Measurements from ENCODE around the gene CYSLTR2.

The CYSLTR2 gene

DNA sequence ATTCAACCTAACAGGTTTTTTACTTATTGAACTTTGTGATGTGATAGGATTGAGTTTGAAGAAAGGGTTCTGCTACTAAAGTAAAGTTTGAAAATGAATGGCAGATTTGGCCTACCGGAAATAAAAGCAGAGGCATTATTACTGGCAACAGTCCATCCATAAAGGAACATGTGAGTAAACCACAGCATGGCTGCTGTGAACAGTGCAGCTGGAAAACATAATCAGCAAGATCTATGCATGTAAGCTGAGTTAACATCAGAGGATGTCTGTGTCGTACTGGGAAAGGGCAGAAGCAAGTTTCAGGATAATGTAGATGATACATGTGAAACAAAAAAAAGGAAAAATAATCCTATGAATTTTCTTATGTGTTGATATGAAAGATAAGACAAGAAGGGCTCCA is 87.6 kb downstream of the CYSLTR2 start:
- Histone ChIP-seq H3K9me3 (replicated peaks; ENCODE audit: low read length) (no peaks in the 10 kb centered on the region), H3K4me2 (ENCODE audit: low read length) (no peak overlapping the region), H3K4me3 (ENCODE audit: low read length) (no peak overlapping the region), H3K9ac (ENCODE audit: low read depth, low read length) (no peak overlapping the region), H3K4me1 (ENCODE audit: control insufficient read depth, insufficient read depth, low read length) (no peaks in the 10 kb centered on the region), H3K36me3 (ENCODE audit: insufficient read depth, low read length) (no peaks in the 10 kb centered on the region), H3K27me3 (ENCODE audit: control insufficient read depth, insufficient read depth, low read length) (no peaks in the 10 kb centered on the region)

DNA sequence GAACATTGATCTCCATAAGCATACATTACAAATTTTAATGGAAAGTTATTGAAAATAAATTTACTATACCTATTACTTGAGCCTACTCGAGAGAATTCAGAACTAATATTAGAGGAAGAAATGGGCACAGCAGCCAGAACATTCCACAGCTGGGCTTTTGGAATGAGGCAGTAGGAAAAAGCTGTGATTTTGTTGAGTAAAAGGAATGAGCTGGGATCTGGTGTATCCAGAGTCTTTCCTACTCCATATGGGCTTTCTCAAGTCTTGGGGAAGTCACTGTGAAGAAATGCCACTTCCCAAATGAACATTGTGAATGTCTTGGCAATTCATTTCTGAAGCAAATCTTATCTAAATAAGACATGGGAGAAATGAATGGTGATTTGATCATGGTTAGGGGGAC is 93.1 kb downstream of the CYSLTR2 start:
- H3K4me3 ChIP-seq (ENCODE audit: low read length): no peak overlapping the region
- no peaks in the 10 kb centered on the region for H3K36me3 ChIP-seq (ENCODE audit: insufficient read depth, low read length)
- no peaks in the 10 kb centered on the region for H3K27me3 ChIP-seq (ENCODE audit: control insufficient read depth, insufficient read depth, low read length)
- no peak overlapping the region for H3K4me2 ChIP-seq (ENCODE audit: low read length)
- peaks cover 28% of the 10 kb centered on the region for H3K4me1 ChIP-seq (ENCODE audit: control insufficient read depth, insufficient read depth, low read length)
- H3K9ac ChIP-seq (ENCODE audit: low read depth, low read length): no peak overlapping the region
- H3K9me3 ChIP-seq (replicated peaks; ENCODE audit: low read length): no peaks in the 10 kb centered on the region

DNA sequence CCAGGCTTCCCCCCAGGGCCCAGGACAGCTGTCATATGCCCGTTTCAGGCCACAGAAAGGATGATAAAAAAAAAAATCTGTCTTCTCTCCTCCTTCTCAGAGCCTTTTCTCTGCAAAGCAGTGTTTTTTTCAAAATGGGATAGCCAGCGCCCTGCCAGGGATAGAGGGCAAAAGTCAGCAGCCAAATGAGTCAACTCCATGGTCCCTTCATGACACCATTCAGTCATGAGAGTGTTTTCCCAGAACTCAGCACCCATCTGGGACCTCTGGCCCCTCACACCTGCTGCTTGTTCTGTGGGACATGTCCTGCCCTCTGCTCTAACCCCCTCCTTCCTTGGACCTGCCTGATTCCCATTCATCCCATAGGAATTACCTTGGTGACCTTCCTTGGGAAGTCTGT is 95.0 kb downstream of the CYSLTR2 start:
- Histone ChIP-seq H3K4me3 (ENCODE audit: low read length) (no peak overlapping the region), H3K27me3 (ENCODE audit: control insufficient read depth, insufficient read depth, low read length) (no peaks in the 10 kb centered on the region), H3K4me2 (ENCODE audit: low read length) (peak overlapping the region; percentile 59), H3K9ac (ENCODE audit: low read depth, low read length) (peak overlapping the region; percentile 51), H3K4me1 (ENCODE audit: control insufficient read depth, insufficient read depth, low read length) (peaks cover 28% of the 10 kb centered on the region), H3K36me3 (ENCODE audit: insufficient read depth, low read length) (no peaks in the 10 kb centered on the region), H3K9me3 (replicated peaks; ENCODE audit: low read length) (no peaks in the 10 kb centered on the region)

GRCh38 chr13:48749144-48749543 is 95.4 kb downstream of the CYSLTR2 start:
- H3K4me2 ChIP-seq (ENCODE audit: low read length): peak overlapping the region; percentile 59
- no peaks in the 10 kb centered on the region for H3K27me3 ChIP-seq (ENCODE audit: control insufficient read depth, insufficient read depth, low read length)
- no peaks in the 10 kb centered on the region for H3K36me3 ChIP-seq (ENCODE audit: insufficient read depth, low read length)
- peaks cover 28% of the 10 kb centered on the region for H3K4me1 ChIP-seq (ENCODE audit: control insufficient read depth, insufficient read depth, low read length)
- peak overlapping the region; percentile 51 for H3K9ac ChIP-seq (ENCODE audit: low read depth, low read length)
- H3K9me3 ChIP-seq (replicated peaks; ENCODE audit: low read length): no peaks in the 10 kb centered on the region
- H3K4me3 ChIP-seq (ENCODE audit: low read length): no peak overlapping the region

- no peak overlapping the region for H3K4me3 ChIP-seq (ENCODE audit: low read length)
- no peaks in the 10 kb centered on the region for H3K9me3 ChIP-seq (replicated peaks; ENCODE audit: low read length)
- peak overlapping the region; percentile 71 for H3K9ac ChIP-seq (ENCODE audit: low read depth, low read length)
- peaks cover 28% of the 10 kb centered on the region for H3K4me1 ChIP-seq (ENCODE audit: control insufficient read depth, insufficient read depth, low read length)
- no peaks in the 10 kb centered on the region for H3K27me3 ChIP-seq (ENCODE audit: control insufficient read depth, insufficient read depth, low read length)
- H3K36me3 ChIP-seq (ENCODE audit: insufficient read depth, low read length): no peaks in the 10 kb centered on the region
- H3K4me2 ChIP-seq (ENCODE audit: low read length): peak overlapping the region; percentile 66
Measured at GRCh38 chr13:48749699-48750473, 96.2 kb downstream of the CYSLTR2 start.

GRCh38 chr13:48750588-48751383 is 97.1 kb downstream of the CYSLTR2 start:
- Histone ChIP-seq H3K36me3 (ENCODE audit: insufficient read depth, low read length) (no peaks in the 10 kb centered on the region), H3K9me3 (replicated peaks; ENCODE audit: low read length) (no peaks in the 10 kb centered on the region), H3K4me1 (ENCODE audit: control insufficient read depth, insufficient read depth, low read length) (peaks cover 28% of the 10 kb centered on the region), H3K4me3 (ENCODE audit: low read length) (no peak overlapping the region), H3K27me3 (ENCODE audit: control insufficient read depth, insufficient read depth, low read length) (no peaks in the 10 kb centered on the region), H3K9ac (ENCODE audit: low read depth, low read length) (peak overlapping the region; percentile 71), H3K4me2 (ENCODE audit: low read length) (peak overlapping the region; percentile 66)

DNA sequence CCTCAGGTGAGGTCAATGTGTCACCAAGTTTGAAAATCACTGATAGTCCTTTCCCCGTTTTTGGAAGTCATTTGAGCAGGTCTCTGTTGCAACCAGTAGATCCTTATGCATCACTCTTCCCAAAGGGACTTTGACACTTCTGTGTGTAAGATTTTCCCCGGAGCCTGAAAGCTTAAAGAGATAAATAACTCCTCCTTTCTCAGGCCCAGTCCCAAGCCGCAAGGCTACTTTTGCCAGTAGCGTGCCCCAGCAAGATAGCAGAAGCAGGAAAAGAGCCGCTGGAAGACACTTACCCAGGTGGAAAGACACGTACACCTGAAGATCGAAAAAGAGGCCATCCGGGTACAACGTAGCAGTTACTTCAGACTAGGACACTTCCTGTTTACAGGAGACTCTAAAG is 106.9 kb downstream of the CYSLTR2 start:
- H3K36me3 ChIP-seq (ENCODE audit: insufficient read depth, low read length): no peaks in the 10 kb centered on the region
- H3K4me3 ChIP-seq (ENCODE audit: low read length): no peak overlapping the region
- H3K4me1 ChIP-seq (ENCODE audit: control insufficient read depth, insufficient read depth, low read length): no peaks in the 10 kb centered on the region
- H3K4me2 ChIP-seq (ENCODE audit: low read length): no peak overlapping the region
- no peaks in the 10 kb centered on the region for H3K9me3 ChIP-seq (replicated peaks; ENCODE audit: low read length)
- no peak overlapping the region for H3K9ac ChIP-seq (ENCODE audit: low read depth, low read length)
- no peaks in the 10 kb centered on the region for H3K27me3 ChIP-seq (ENCODE audit: control insufficient read depth, insufficient read depth, low read length)
